HG03097 (cell line): ENCODE data around the gene RBM33.

ENCODE experiments used
- ATAC-seq: cut with Tn5 transposase; IDR thresholded peaks from one replicate; pipeline ENCODE4 v1.9.1; 2021; ENCODE audit not compliant: unreplicated experiment, low FRiP score

RBM33 gene

DNA sequence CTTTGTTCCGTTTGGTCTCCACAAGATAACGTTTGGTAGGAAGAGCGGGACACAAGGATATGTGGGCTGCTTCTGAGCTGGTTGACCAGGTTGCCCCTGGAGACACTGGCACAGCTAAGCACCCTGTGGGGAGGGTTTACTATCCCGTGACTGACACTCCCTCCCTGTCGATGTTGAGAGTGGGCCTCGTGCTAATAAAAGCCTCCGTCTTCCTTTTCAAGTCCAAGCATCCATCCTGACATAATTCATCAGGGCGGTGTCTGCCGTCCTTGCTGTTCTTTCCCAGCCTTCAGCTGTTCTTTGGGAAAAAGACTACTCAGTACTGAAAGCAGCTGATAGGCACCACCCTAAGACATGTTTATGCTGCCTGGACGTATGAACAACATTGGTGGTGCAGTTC is 118.2 kb downstream of the RBM33 start:
- no peak for ATAC-seq

- ATAC-seq, result no peak
Observed at GRCh38 chr7:155763122-155763521, 118.7 kb downstream of the RBM33 start.

GRCh38 chr7:155763691-155764437 is 119.4 kb downstream of the RBM33 start:
- peak; percentile 73 for ATAC-seq

DNA sequence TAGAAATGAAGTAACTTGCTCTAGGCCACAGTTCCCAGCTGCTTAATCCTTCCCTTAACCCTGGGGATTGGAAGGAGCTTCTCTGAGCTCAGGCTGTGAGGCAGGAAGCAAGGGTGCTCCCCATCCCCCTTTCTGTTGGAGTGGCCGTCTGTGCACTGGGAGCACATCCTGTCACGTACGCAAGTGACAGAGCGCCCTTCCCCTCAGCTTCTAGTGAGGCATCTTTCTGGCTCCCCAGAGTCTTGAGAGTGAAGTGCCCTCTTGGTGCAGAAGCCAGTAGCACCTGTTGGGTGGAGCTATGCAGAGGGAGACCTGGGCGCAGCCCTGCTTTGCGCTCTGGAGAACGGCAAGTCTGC is 120.0 kb downstream of the RBM33 start:
- peak; percentile 52 for ATAC-seq

- no peak for ATAC-seq
Observed at GRCh38 chr7:155765458-155765857, 121.0 kb downstream of the RBM33 start.

DNA sequence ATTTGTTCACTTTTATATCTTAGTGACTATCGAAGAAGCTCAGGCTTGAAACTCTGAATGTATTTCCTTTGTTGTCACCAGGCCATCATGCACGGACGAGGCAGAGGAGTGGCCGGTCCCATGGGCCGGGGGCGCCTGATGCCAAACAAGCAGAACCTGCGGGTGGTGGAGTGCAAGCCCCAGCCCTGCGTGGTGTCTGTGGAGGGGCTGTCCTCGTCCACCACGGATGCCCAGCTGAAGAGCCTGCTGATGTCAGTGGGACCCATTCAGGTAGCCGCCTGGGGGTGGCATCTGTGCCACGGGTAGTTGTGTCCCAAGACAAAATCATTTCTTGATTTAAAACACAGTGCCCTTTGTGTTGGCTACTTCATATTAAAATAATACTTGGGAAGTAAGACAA is 121.9 kb downstream of the RBM33 start:
- no peak for ATAC-seq

- no peak for ATAC-seq
Observed at GRCh38 chr7:155766966-155767916, 122.8 kb downstream of the RBM33 start.

GRCh38 chr7:155769701-155770100 is 125.2 kb downstream of the RBM33 start:
- no peak for ATAC-seq

DNA sequence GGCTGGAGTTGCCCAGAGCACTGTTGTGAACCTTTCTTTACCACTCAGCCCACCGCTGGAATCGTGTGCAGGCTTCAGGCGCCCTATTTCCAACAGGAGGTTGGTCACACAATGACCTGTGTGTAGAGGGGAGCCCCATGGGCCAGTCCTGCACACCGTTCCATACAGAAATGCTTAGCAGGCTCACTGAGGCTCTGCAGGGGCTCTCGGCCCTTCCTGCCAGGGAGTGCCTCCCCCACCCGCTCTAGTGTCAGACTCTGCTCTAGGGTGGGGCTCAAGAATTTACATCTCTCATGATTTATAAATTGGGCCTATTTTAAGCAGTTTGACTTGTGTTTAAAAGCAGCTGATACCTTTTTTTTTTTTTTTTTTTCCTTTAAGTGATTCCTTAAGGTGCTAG is 125.8 kb downstream of the RBM33 start:
- ATAC-seq, result no peak

- no peak for ATAC-seq
Observed at GRCh38 chr7:155773531-155773930, 129.1 kb downstream of the RBM33 start.

DNA sequence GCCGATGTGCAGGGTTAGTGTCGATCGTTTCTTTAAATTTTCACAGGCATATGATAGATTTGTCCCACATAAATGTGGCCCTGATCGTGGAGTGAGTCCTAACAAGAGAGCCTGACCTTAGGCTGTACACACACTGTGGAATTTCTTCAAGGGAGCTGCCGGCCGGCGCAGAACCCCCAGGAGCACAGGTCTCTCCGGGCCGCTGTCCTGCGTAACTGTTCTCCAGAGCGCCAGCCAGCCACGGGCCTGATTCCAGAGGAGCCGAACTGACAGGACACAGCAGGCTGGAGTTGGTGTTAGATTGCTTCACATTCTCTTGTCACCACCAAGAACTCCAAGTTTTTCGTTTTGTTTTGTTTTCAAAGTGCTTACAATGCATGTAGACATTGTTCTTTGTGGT is 130.5 kb downstream of the RBM33 start:
- ATAC-seq, result no peak

DNA sequence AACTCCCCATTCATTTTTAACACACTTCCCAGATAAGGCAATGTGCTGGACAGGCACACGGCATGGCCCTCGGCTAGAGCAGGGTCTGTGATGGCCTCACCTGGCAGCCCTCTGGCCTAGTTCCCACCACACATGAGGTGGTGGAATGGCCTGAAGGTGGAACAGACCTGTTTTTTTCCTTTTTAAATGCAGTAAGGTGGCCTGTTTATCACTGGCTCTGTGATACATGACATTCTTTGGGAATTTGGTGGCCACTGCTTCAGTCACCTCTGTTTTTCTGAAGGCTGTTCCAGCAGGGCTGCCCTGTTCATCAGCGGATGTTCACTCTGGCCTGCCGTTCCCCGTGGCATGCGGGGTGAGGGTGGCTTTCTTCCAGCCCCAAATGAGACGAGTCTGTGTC is 131.2 kb downstream of the RBM33 start:
- no peak for ATAC-seq

- ATAC-seq, result no peak
Observed at GRCh38 chr7:155776606-155777005, 132.1 kb downstream of the RBM33 start.

DNA sequence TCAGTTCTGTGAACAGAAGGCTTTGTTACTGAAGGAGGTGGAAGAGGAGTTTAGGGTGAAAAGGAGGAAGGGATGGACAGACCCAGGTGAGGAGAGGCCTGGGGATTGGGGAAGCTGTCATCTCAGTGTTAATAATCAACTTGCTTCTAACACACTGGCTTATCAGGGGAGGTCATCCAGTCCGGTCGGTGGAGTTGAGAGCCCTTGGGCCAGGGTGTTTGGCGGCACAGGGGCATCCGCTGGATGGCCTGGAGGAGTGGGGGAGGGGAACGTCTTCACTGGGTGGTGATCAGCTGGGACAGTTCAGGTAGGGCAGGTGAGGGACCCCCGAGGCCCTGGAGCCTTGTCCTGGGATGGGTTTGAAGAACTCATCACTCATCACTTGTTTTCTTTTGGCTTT is 133.9 kb downstream of the RBM33 start:
- no peak for ATAC-seq

- no peak for ATAC-seq
Observed at GRCh38 chr7:155780884-155781283, 136.4 kb downstream of the RBM33 start.

DNA sequence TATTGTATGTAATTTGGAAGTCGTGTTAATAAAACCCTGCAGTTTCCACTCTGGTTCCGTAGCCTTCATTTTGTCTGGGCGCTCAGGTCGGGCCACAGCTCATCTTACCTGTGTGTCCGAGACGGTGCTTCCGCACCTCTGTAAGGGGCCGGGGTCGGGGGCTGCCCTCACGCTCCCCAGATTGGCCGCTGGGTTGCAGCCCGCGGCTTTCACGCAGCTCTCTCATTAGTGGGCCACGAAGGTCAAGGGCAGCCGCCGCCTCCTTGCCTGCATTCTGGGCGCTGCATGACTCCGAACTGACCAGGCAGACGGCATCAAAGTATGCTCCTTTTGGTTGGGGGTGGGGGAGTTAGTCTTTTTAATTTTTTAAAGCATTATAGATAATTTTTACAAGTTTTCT is 137.0 kb downstream of the RBM33 start:
- ATAC-seq, result no peak

GRCh38 chr7:155782466-155782865 is 138.0 kb downstream of the RBM33 start:
- no peak for ATAC-seq

GRCh38 chr7:155785536-155785935 is 141.1 kb downstream of the RBM33 start:
- ATAC-seq, result no peak

GRCh38 chr7:155786491-155786890 is 142.0 kb downstream of the RBM33 start:
- ATAC-seq, result no peak

DNA sequence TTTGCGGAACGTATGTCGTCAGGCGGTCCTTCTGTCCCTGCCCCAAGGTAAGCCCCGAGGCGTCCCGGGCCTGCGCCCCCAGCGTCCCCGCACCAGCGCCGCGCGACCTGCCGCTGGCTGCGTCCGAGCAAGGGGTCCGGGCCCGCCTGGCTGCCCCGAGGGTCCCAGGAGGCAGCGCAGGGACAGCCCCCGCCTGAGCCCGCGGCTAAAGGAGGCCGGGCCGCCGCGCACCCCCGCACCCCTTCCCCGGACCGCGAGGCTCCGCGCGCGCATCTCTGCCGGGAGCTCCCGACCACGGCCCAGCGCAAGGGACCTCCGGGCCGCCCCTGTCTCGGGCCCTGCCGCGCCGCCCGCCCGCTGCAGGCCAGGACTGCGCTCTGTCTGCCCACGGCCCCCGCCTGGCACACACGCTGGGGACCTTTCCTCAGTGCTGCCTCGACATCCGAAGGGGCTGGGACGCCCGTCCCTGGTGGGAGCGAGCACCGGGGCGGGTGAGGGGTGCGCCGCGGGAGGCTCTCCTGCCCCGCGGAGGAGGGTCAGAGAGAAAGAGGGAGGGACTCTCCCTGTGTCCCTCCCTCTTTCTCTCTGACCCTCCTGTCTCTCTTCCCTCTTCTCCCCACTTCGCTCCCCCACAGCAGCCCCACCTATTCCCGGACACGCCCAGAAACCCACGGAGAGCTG is 142.8 kb downstream of the RBM33 start:
- no peak for ATAC-seq

- no peak for ATAC-seq
Observed at GRCh38 chr7:155788616-155789000, 144.1 kb downstream of the RBM33 start.
